ENCODE results near the gene GRAPL.
"Not testable (repeated sequence)": the region's sequence is repeated elsewhere in the genome, so short reads cannot be mapped to it uniquely, and the experiment has no call there.

Gene GRAPL

DNA sequence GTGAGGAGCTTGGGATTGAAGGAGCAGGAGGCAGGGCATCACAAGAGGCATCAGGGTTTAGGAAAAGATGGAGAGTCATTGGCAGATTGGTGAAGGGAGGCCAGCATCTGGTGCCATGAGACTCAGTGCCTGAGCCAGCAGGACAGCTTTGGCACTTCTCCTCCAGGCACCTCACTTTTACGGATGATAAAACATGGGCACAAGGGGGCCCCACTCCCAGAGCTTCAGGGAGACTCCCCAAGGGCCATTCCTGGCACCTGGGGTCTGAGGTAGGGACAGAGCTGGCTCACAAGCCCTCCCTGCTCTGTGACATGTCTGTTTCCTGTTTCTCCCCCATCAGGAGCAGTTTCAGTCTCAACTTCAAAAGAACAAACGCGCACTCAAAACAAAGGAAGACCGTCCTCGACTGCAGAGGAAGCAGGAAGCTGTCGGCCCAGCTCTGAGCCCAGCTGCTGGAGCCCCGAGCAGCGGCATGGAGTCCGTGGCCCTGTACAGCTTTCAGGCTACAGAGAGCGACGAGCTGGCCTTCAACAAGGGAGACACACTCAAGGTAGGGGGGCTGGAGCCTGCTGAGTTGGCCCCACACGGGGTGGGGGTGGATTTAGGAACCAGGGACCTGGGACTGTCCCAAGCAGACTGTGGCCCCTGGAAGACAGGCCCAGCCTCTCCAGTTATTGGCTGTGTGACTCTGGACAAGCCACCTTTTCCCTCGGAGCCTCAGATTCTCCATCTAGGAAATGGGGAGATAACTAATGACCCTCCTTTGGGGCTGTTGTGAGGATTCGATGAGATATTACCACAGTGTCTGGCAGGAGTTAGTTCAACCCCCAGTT lies at the start of gene GRAPL:
GRAPL (plus strand) TSS at position 442 of the 833 bp plus-strand sequence; CDS start at position 473, 31 bp downstream.
- not testable (repeated sequence) for DNase-seq (ENCODE audit: low read depth, low spot score)

DNA sequence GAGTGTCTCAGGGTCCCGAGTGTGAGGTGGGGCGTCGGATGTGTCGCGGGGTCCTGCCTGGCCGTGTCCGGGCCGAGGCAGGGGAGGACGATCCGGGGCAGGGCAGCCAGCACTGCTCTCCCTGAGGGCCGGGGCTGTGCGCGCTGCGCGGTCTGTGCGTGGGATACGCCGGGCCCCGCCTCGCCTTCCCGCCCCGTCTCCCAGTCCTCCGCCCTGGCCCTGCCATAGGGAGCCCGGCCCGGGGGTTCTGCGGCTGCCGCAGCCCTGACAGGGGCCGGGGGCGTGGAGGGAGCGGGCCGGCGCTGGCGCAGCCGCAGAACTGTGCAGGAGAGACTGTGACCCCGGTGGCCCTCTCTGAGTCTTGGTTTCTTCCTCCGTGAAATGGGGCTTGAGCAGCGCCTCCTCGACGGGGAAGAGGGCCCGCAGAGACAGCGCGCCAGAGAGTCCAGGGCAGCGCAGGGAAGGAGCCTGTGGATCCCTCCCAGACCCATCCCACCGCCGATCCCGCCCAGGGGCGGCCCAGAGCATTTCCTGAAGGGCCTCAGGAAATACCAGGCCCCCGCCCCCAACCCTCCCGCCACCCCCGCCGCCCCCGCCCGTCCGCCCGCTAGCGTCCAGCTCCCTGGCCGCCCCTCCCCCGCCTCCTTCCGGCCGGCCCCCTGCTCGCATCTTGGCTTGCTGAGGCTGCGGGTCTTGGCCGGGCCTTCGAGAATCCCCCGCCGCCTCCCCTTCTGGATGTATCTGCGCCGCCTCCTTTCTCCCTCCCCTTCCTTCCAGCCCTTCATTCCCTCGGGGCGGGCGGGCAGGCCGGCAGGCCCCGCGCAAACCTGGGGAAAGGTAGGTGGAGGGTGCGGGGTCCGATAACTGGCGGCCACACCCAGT lies 38.3 kb upstream of the GRAPL start:
- not testable (repeated sequence) for DNase-seq (ENCODE audit: low read depth, low spot score)

DNA sequence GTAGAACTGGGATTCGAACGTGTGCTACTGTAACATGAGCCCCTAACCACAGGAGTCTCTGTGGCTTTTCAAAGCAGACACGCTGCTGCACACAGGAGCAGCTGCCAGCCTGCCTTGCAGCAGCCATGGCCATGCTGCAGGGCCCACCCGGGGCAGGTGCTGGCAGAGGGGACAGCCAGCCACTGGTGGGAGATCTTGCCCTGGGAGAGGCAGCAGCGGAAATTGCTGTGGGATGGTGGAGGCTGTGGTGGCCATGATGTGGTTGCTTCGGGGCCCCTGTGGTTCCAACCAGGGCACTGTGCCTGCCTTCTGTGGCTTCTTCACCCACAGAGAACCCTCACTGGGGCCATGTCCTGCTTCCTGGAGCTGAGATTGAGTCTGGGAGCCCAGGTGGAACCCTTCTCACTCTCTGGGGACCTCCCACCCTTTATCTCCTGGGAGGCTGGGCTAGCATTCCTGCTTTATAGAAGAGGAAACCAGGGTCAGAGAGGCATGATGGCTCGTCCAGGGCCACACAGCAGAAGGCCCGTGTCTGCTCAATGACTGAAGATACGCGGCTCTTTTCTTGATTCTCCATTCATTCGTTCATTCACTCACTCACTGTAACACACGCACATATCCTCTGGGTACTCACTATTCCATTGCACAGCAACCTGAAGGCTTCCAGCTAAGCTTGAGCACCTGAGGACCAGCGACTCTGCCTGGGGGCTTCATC lies 37.2 kb upstream of the GRAPL start:
- not testable (repeated sequence) for DNase-seq (ENCODE audit: low read depth, low spot score)

DNA sequence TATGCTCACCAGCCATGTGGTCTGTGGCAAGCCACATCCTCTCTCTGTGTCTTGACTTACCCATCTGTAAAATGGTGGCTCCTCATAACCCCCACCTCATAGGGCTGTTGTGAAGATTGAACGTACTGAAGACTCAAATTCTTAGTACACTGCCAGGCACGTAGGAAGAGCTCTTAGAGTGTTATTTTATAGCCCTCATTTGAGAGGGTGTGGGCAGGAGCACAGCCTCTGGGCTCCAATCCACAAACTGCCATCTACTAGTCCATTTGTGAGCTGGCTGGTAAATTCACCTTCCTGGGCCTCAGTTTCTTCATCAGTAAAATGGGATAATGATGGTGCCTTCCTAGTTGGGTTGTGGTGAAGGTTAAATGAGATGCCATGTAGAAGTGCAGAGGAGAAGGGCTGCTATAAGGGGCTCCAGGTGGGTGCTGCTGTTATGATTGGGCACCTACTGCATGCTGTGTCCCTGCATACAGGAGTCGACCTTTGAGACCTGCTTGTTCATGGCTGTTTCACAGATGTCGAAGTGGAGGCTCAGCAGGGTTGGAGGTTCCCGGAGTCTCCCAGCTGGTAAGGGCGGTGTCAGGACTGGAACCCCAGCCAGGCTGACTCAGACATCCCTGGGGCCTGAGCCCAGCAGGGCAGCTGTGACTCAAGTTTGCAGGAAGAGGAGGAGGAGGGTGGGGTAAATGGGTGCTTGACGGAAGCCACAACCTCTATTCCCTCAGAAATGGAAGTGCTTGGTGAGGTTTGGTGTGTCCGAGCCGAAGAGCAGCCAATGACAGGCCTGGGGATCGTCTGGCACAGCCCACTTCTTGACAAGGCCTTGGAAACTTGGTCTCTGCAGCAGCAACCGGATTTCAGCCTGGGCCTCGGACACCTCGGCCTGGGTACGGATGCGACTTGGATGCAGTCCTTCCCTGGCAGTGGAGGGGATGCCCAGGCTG lies 34.4 kb upstream of the GRAPL start:
- not testable (repeated sequence) for DNase-seq (ENCODE audit: low read depth, low spot score)

DNA sequence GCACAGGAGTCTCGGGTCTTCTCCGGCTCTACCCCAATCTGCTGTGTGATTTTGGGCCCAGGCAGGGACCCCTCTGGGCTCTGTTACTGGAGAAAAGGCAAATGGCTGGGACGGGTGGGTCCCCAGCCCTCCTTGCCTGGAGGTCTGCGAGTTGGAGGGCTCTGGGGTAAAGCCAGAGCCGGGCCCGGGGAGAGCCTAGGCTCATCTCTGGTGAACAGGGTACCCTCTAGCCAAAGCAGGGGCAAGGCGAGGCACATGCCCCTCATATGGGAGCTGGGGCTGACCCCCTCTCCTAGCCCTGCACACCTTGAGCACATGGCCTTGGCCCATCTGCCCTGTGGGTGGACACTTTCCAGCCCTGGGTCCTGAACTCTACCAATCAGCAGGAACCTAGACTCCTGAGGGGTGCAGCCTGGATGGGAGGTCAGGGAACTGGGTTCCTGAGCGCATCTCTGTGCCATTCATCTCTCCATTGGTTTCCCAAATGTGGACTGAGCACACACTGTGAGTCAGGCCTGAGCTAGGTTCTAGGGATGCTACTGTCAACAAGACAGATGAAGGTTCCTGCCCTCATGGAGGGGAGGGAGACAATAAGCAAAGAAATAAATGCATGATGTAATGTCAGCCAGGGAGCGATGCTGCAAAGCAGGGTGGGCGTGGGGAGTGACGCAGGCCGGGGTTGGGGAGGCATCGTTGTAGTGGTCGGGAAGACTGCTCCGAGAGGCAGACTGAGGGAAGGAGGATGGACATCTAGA lies 33.5 kb upstream of the GRAPL start:
- DNase-seq (ENCODE audit: low read depth, low spot score): not testable (repeated sequence)

DNA sequence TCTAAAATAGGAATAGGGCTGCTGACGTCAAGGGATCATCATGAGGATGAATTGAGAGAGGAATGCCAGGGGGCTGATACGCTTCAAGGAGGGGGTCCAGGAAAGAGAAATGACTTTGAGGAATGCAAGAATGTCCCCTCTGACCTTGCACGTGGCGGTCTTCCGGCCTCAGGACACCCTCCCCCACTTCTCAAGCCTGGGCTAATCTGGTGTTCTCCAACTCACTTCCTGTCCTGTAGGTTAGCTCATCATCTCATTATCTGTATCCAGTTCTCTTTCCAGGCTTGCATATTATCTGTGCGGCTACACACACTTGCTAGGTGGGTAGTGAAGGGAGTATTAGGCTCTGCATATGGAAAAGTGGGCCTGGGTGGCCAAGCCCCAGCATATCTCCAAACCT lies 18.9 kb upstream of the GRAPL start:
- peak; percentile 51 for DNase-seq (ENCODE audit: low read depth, low spot score)

DNA sequence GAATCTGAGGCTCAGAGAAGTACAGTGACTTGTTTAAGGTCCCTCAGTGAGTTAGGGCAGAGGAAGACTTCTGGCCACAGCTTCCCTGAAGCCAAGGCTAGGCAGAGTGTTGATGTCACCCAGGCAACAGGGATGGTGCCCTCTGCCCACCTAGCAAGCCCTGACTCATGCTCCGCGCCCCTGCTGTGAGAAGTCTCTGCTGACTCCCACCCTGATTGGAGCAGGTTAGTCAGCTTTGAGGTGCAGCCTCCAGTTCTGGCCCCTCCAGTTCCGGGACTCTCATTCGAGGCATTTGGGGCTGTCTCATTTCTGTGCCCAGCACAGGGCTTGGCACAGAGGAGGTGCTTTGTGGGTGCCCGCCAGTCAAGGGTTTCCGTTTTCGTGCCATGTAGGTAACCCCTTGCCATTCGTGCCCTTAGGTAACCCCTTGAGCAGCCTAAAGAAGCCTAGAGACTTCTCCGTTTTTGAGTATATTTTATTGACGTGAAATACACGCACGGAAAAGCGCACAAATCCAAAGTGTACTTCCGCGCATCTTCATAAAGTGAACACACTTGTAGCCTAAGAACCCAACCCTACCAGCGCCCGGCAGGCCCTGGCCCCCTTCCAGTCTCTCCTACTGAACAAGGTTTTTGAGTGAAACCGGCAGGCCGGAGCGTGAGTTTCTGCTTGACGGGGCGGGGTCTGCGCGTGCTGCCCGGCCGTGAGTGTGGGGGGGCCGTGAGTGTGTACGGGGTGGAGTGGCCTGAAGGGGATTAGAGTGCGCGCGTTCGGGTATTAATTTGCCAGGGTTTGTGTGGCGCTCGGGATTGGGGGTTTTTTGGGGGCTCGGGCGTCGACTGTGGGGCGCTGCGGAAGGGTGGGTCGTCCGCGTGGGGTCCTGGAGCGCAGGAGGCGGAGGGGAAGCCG lies 16.9 kb upstream of the GRAPL start:
- not testable (repeated sequence) for DNase-seq (ENCODE audit: low read depth, low spot score)

DNA sequence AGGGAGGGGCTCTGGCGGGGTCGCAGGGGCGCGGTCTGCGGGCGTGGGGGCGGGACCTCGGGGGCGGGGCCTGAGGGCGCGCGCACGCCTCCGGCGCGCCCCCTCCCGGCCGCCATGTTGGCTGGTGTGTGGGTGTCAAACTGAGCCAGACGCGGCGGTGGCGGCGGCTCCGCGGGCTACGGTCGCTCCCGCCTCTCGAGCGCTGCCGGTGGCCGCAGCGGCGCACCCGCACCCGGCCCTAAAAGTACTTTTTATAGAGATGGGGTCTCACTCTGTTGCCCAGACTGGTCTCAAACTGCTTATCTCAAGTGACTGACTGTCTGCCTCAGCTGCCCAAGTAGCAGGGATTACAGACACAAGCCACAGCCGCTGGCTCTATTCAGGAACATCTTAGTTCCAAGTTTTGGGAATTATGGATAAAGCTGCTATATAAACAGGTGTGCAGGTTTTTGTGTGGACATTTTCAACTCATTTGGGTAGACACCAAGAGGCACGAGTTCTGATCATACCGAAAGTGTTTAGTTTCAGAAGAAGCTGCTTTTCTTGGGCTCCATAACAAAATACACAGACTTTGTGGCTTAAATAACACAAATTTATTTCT lies 16.2 kb upstream of the GRAPL start:
- peak; percentile 62 for DNase-seq (ENCODE audit: low read depth, low spot score)

DNA sequence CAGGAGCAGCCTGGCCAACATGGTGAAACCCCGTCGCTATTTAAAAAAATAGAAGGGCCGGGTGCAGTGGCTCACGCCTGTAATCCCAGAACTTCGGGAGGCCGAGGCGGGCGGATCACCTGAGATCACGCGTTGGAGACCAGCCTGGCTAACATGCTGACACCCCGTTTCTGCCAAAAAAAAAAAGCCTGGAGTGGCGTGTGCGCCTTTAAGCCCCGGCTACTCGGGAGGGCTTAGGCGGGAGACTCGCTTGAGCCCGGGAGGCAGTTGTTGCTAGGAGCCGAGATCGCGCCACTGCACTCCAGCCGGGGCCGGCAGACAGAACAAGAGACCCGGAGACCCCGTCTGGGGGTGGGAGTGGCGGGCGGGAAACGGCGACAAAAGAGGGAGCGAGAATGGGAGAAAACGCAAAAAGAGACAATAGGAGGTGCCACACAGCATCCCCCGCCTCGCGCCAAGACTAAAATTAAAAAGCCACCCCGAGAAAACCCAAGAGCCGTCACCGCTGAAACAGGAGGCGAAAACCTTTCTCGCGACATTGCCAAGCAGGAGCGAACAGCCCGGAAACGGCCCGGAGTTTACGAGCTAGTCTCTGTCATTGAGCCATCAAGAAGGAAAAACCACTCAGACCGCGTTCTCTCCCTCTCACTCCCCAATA lies 15.5 kb upstream of the GRAPL start:
- peak; percentile 97 for DNase-seq (ENCODE audit: low read depth, low spot score)

DNA sequence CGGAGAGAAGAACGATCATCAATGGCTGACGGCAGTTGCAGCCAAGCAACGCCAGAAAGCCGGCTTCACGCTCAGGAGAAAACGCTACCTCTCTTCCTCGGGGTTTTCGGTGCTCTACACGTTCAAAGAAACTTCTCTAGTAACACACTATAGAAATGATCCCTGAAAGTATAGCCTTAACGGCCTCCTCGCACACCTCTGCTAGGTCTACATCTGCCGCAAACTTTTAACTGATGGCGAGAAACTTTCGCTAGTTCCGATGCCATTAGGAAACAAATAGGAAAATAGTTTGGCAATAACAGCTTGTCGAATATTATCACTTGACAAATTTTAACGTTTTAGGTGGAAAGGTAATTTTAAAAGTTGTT lies 14.9 kb upstream of the GRAPL start:
- DNase-seq (ENCODE audit: low read depth, low spot score): not testable (repeated sequence)

DNA sequence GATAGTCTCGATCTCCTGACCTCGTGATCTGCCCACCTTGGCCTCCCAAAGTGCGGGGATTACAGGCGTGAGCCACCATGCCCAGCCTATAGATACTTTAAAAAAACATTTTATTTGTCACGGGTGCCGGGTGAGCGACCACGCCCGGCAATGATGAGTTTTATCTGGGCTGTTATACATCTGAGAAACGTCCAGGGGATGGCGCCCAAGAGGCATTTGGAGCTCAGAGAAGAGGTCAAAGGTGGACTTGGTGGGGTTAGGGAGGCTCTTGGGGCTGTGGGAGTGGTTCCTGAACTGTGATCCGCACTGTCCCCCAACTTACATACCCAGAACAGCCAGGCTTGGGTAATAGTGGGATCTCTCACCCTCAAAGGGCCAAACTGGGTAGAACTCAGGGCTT lies 8.7 kb upstream of the GRAPL start:
- not testable (repeated sequence) for DNase-seq (ENCODE audit: low read depth, low spot score)

DNA sequence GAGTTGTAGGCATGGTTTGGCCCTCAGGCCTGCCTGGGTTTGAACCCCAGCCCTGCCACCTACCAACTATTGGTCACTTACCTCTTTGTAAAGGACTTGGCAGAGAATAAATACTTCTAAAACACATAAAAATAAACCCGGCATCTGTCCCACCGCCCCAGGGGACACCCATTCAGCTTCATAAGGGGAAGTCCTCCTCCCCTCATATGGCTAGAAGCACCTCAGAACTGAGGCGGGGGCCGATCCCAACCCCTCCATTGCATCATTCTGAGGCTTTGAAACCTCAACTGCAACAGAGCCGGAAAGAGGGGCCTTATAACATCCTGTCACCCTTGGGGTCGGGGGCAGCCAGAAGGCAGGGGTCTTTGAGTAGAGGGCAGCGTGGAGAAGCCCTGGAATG lies 2.1 kb upstream of the GRAPL start:
- DNase-seq (ENCODE audit: low read depth, low spot score): not testable (repeated sequence)

DNA sequence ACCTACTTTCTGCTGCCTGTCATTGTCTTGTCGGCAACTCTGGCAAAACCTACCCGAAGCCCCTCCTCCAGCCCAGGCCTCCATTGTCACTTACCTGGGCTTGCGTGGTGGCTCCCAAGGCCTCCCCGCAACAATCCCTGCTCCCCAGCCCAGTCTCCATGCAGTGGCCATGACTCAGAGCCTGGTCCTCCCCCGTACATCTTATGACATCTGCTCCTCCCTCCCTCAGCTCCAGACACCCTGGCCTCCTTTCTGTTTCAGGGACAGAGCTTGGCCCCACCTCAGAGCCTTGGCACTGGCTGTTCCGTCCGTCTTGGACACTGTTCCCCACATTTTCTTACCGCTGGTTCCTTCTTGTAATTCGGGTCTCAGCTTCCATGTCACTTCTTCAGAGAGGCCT lies 2.1 kb downstream of the GRAPL start:
- DNase-seq (ENCODE audit: low read depth, low spot score): not testable (repeated sequence)

DNA sequence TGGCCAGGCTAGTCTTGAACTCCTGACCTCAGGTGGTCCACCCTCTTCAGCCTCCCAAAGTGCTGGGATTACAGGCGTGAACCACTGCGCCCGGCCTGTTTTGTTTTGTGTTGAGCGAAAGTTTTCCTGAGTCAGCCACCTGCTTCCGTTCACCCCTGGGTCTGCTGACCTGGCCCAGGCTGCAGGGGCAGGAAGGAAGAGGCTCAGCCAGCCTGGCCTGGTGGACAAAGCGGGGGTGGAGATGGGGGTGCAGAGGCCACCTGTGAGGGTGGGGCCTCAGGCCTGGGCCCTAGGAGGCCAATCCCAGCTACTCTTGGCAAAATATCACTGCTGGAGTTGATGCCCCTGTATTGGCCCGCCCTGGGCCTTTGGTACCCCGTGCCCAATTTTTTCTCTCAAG lies 3.7 kb downstream of the GRAPL start:
- not testable (repeated sequence) for DNase-seq (ENCODE audit: low read depth, low spot score)

DNA sequence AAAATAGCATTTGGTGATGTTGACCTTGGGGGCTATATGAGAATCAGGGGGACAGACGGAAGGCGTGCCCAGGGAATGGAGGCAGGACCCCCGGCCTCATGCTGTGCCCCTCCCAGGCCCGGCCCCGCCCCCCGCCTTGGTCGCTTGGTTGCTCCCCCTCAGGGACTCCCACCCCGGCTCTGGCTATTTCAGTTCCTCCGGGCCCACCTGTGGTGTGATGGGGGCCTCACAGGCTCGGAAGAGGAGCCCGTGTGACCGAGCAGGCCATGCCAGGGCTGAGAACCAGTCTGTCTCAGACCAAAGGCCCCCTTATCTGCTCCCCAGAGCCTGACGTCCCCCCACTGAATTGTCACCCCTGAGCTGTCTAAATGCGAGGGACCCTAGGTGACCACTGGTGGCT lies 4.4 kb downstream of the GRAPL start:
- DNase-seq (ENCODE audit: low read depth, low spot score): not testable (repeated sequence)

DNA sequence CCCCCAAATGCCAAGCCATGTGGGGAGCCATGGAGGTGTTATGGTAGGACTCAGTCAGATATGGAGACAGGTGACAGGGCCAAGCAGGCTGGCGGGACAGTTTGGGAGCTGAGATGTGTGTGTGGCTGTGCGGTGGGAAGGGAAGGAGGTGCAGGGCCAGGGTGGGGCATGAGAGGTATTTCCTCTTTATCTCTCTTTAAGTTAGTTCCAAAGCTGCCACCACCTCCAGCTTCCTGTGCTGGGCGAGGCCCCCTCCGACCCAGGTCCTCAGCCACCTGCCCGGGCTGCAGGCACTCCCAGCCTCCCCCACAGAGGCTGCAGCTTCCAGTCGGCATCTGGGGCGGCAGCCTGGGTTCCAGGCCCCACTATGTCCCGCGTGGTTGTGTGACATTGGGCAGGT lies 6.4 kb downstream of the GRAPL start:
- not testable (repeated sequence) for DNase-seq (ENCODE audit: low read depth, low spot score)

DNA sequence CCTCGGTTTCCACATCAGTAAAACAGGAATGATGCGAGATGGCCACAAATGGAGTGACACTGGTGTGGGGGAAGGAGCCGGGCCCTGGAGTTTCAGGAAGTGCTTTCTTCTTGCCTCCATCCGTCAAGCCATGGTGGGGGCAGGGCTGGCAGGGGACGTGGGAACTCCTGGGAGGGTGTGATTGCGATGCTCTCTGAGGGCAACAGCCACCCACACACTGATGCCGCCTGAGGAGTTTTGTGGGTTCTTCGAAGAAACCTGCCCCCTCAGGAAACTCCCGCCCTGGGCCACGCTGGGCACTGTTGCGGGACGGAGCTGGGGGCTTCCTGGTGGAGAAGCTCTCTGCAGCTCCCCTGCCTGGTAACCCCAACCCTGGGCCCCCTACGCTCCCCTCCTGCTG lies 8.0 kb downstream of the GRAPL start:
- not testable (repeated sequence) for DNase-seq (ENCODE audit: low read depth, low spot score)

DNA sequence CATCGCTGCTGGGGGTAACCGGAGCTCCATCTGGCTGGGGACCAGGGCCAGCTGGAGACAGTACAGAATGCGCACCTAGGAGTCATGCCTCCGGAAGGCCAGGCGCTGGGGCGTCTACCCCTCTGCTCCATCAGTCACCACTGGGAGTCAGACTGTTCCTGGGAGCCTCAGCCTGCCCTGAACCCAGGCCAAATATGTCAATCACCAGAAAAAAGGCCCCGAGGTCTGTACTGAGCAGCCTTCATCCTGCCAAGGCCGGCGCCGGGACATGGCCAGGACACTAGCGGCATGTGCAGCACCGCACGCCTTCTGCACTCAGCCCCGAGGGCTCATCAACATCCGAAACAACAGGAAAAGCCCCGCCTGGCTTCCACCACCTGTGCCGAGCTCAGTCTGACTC lies 8.7 kb downstream of the GRAPL start:
- not testable (repeated sequence) for DNase-seq (ENCODE audit: low read depth, low spot score)

All from ELF-1 (cell line).